Gastrocnemius medialis (tissue), 4 donors: ENCODE data around the gene ICOSLG.
"Not testable (repeated sequence)": the region's sequence is repeated elsewhere in the genome, so short reads cannot be mapped to it uniquely, and the experiment has no call there.

Experiments
- POLR2A ChIP-seq, 2 donors: fragments of 450-650 bp; IDR thresholded peaks; one replicate each; pipeline ENCODE4 v1.6.1; 2017; ENCODE audit warnings: antibody characterized with exemption in 2 of 2, mild to moderate bottlenecking in 2 of 2, moderate library complexity in 2 of 2
- TF ChIP-seq, protein P1 (sequence below), 5 experiments: fragments of 450-650 bp in 3 of 5; fragments of 200-600 bp in 2 of 5; sonication (generic) in 2 of 5; IDR thresholded peaks in 4 of 5; conservative IDR thresholded peaks in 1 of 5; 1 replicate in 4 of 5; 2 replicates in 1 of 5; pipeline ENCODE4 v1.5.1; 2016 to 2019; ENCODE audit warnings: antibody characterized with exemption in 5 of 5, mild to moderate bottlenecking in 3 of 5, moderate library complexity in 3 of 5

DNA sequence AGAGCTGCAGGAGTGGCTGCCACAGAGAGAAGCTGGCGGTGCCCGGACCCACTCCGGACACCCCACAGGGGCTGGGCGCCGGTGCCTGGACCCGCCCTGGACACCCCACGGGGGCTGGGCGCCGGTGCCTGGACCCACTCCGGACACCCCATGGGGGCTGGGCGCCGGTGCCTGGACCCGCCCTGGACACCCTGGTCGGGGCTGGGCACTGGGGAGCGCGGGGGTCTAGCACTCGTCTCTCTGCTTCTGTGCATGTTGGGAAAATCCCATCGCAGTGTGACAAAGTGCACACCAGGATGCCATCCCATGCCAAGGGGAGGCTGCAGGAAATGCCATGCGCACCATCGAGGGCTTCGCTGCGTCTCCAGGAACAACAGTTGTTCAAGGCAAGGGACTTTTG, 11.2 kb downstream of the ICOSLG start:
- TF ChIP-seq, protein P1, sequence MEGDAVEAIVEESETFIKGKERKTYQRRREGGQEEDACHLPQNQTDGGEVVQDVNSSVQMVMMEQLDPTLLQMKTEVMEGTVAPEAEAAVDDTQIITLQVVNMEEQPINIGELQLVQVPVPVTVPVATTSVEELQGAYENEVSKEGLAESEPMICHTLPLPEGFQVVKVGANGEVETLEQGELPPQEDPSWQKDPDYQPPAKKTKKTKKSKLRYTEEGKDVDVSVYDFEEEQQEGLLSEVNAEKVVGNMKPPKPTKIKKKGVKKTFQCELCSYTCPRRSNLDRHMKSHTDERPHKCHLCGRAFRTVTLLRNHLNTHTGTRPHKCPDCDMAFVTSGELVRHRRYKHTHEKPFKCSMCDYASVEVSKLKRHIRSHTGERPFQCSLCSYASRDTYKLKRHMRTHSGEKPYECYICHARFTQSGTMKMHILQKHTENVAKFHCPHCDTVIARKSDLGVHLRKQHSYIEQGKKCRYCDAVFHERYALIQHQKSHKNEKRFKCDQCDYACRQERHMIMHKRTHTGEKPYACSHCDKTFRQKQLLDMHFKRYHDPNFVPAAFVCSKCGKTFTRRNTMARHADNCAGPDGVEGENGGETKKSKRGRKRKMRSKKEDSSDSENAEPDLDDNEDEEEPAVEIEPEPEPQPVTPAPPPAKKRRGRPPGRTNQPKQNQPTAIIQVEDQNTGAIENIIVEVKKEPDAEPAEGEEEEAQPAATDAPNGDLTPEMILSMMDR (IDR thresholded peaks at IDR 0.05 in 4 of 5, conservative IDR thresholded peaks at IDR 0.05 in 1 of 5): not testable (repeated sequence)
- not testable (repeated sequence) for TF ChIP-seq POLR2A (IDR thresholded peaks at IDR 0.05)
